ENCODE data around the gene UBR4. TPM values are rescaled to one million over a fixed set of nuclear protein-coding genes. Genes with fewer than 3 reads are reported as not detected.

UBR4 gene
- polyA plus RNA-seq, 1 donor (not counting 4 experiments of a cell fraction or from before 2014, with no cell fraction given) = 39.0 TPM

GRCh38 chr1:19084206-19084738, 125.8 kb downstream of the UBR4 start:
- H3K36me3 ChIP-seq (ENCODE audit: control insufficient read depth in 2 of 2, extremely low read depth in 1 of 2, insufficient read depth in 2 of 2, low read length in 2 of 2) = peaks cover 48 to 67% of the 10 kb centered on the region in 2 experiments

GRCh38 chr1:19083081-19083480, 127.0 kb downstream of the UBR4 start:
- Histone ChIP-seq H3K4me2 (ENCODE audit: control insufficient read depth, extremely low read depth, insufficient read depth, low read depth, low read length) (no peak overlapping the region), H3K36me3 (ENCODE audit: control insufficient read depth in 2 of 2, extremely low read depth in 1 of 2, insufficient read depth in 2 of 2, low read length in 2 of 2) (peaks cover 43 to 59% of the 10 kb centered on the region in 2 experiments), H3K9ac (ENCODE audit: control insufficient read depth, extremely low read depth, insufficient read depth, low read length) (no peak overlapping the region), H3K9me1 (ENCODE audit: control insufficient read depth, extremely low read depth, insufficient read depth, low read length) (no peaks in the 10 kb centered on the region), H3K4me3 (ENCODE audit: control insufficient read depth in 2 of 3, extremely low read depth in 1 of 3, insufficient read depth in 2 of 3, low read depth in 1 of 3, low read length in 3 of 3) (no peak overlapping the region), H3K27me3 (ENCODE audit: control insufficient read depth, extremely low read depth, insufficient read depth, low read length) (no peaks in the 10 kb centered on the region), H2AFZ (ENCODE audit: control insufficient read depth, low read length) (no peak overlapping the region), H4K20me1 (ENCODE audit: control insufficient read depth, extremely low read depth, insufficient read depth, low read length) (no peaks in the 10 kb centered on the region), H3K27ac (ENCODE audit: control insufficient read depth, insufficient read depth, low read length) (peak overlapping the region; percentile 1), H3K4me1 (ENCODE audit: control insufficient read depth, extremely low read depth, insufficient read depth, low read length) (peaks cover 62% of the 10 kb centered on the region), H3K9me3 (ENCODE audit: control insufficient read depth, low read depth, low read length) (no peaks in the 10 kb centered on the region), H3K79me2 (ENCODE audit: control insufficient read depth, insufficient read depth, low read length) (no peaks in the 10 kb centered on the region)
- DNase-seq (ENCODE audit: low read depth, low spot score) = no peak
- dilution Hi-C loops (cut with MboI; ENCODE audit: extremely low pct_ligation_motif_present, low sequenced_read_pairs) = no loop called here
- TF ChIP-seq EZH2 (IDR thresholded peaks at IDR 0.05; ENCODE audit: low read length) = no peak
- TF ChIP-seq CTCF (optimal IDR thresholded peaks at IDR 0.05 in 1 of 3, IDR thresholded peaks at IDR 0.05 in 1 of 3, conservative IDR thresholded peaks at IDR 0.05 in 1 of 3; ENCODE audit: extremely low read depth in 1 of 3, insufficient read depth in 2 of 3, low read length in 3 of 3) = no peak
- FAIRE-seq = peak; percentile 83

More at GRCh38 chr1:19084206-19084738, 125.8 kb downstream of the UBR4 start:
- Histone ChIP-seq H2AFZ (ENCODE audit: control insufficient read depth, low read length) (no peak overlapping the region), H3K9me3 (ENCODE audit: control insufficient read depth, low read depth, low read length) (no peaks in the 10 kb centered on the region), H3K4me2 (ENCODE audit: control insufficient read depth, extremely low read depth, insufficient read depth, low read depth, low read length) (no peak overlapping the region), H3K79me2 (ENCODE audit: control insufficient read depth, insufficient read depth, low read length) (no peaks in the 10 kb centered on the region), H3K9me1 (ENCODE audit: control insufficient read depth, extremely low read depth, insufficient read depth, low read length) (no peaks in the 10 kb centered on the region), H4K20me1 (ENCODE audit: control insufficient read depth, extremely low read depth, insufficient read depth, low read length) (no peaks in the 10 kb centered on the region), H3K27me3 (ENCODE audit: control insufficient read depth, extremely low read depth, insufficient read depth, low read length) (no peaks in the 10 kb centered on the region), H3K9ac (ENCODE audit: control insufficient read depth, extremely low read depth, insufficient read depth, low read length) (no peak overlapping the region), H3K4me3 (ENCODE audit: control insufficient read depth in 2 of 3, extremely low read depth in 1 of 3, insufficient read depth in 2 of 3, low read depth in 1 of 3, low read length in 3 of 3) (no peak overlapping the region), H3K27ac (ENCODE audit: control insufficient read depth, insufficient read depth, low read length) (no peak overlapping the region), H3K4me1 (ENCODE audit: control insufficient read depth, extremely low read depth, insufficient read depth, low read length) (peaks cover 52% of the 10 kb centered on the region)
- DNase-seq (ENCODE audit: low read depth, low spot score) = no peak
- no peak for FAIRE-seq
- dilution Hi-C loops (cut with MboI; ENCODE audit: extremely low pct_ligation_motif_present, low sequenced_read_pairs) = no loop called here
- no peak for TF ChIP-seq EZH2 (IDR thresholded peaks at IDR 0.05; ENCODE audit: low read length)
- no peak for TF ChIP-seq CTCF (optimal IDR thresholded peaks at IDR 0.05 in 1 of 3, IDR thresholded peaks at IDR 0.05 in 1 of 3, conservative IDR thresholded peaks at IDR 0.05 in 1 of 3; ENCODE audit: extremely low read depth in 1 of 3, insufficient read depth in 2 of 3, low read length in 3 of 3)

All from keratinocyte (primary cell).